H1 (cell line): ENCODE data around the gene ADGRG2.

Source experiments
- CHD2 ChIP-seq: IDR thresholded peaks from 2 replicates; pipeline ENCODE4 v1.6.1; 2012; ENCODE audit warnings: low read length, improper control_type of control experiment
- GABPA ChIP-seq: IDR thresholded peaks from 2 replicates; pipeline ENCODE4 v1.6.1; 2011; ENCODE audit warnings: mild to moderate bottlenecking, low read length, moderate library complexity, borderline replicate concordance; ENCODE audit not compliant: insufficient read depth
- JUN ChIP-seq: IDR thresholded peaks from 2 replicates; pipeline ENCODE4 v1.6.1; 2011; ENCODE audit warnings: low read depth, mild to moderate bottlenecking, improper control_type of control experiment, low read length
- POLR2A ChIP-seq, 2 experiments: IDR thresholded peaks; 1 replicate in 1 of 2; 2 replicates in 1 of 2; pipeline ENCODE4 v1.6.1; 2011; ENCODE audit warnings: low read depth in 2 of 2, low read length in 2 of 2, mild to moderate bottlenecking in 2 of 2; ENCODE audit errors: control extremely low read depth in 1 of 2
- SIN3A ChIP-seq, 2 experiments: IDR thresholded peaks in 1 of 2; conservative IDR thresholded peaks in 1 of 2; 2 replicates each; pipeline ENCODE4 v1.6.1; 2011 to 2012; ENCODE audit warnings: low read length in 2 of 2, improper control_type of control experiment in 1 of 2, low read depth in 1 of 2, mild to moderate bottlenecking in 1 of 2
- SIRT6 ChIP-seq: IDR thresholded peaks from one replicate; pipeline ENCODE4 v1.7.1; 2012; ENCODE audit warnings: low read length, inconsistent platforms
- TCF12 ChIP-seq: IDR thresholded peaks from 2 replicates; pipeline ENCODE4 v1.6.1; 2011; ENCODE audit warnings: low read depth, mild to moderate bottlenecking, low read length
- TF ChIP-seq, protein P1 (sequence below), 3 experiments: IDR thresholded peaks; 1 replicate in 2 of 3; 2 replicates in 1 of 3; pipeline versions ENCODE4 v1.5.1 to v1.6.1; 2011; ENCODE audit warnings: low read length in 3 of 3, mild to moderate bottlenecking in 3 of 3, inconsistent platforms in 2 of 3, low read depth in 1 of 3, moderate library complexity in 1 of 3; ENCODE audit not compliant: insufficient read depth in 1 of 3; ENCODE audit errors: control extremely low read depth in 1 of 3
- TF ChIP-seq, protein P2 (sequence below): IDR thresholded peaks from 2 replicates; pipeline ENCODE4 v1.6.1; 2012; ENCODE audit warnings: inconsistent platforms

DNA sequence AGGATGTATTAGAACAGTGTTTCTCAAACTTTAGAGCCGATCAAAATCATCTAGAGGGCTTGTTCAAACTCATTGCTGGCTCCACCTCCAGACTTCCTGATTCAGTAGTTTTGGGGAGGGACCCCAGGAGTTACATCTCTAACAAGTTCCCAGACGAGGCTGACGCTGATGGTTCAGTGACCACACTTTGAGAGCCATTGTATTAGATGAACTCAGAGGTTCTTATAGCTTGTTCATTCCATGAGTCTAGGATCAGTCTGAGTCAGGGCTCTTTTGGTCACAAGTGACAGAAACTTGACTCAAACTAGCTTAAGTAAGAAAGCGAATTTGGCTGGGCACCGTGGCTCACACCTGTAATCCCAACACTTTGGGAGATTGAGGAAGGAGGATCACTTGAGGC lies 11.5 kb upstream of the ADGRG2 start:
- TF ChIP-seq, protein P1, sequence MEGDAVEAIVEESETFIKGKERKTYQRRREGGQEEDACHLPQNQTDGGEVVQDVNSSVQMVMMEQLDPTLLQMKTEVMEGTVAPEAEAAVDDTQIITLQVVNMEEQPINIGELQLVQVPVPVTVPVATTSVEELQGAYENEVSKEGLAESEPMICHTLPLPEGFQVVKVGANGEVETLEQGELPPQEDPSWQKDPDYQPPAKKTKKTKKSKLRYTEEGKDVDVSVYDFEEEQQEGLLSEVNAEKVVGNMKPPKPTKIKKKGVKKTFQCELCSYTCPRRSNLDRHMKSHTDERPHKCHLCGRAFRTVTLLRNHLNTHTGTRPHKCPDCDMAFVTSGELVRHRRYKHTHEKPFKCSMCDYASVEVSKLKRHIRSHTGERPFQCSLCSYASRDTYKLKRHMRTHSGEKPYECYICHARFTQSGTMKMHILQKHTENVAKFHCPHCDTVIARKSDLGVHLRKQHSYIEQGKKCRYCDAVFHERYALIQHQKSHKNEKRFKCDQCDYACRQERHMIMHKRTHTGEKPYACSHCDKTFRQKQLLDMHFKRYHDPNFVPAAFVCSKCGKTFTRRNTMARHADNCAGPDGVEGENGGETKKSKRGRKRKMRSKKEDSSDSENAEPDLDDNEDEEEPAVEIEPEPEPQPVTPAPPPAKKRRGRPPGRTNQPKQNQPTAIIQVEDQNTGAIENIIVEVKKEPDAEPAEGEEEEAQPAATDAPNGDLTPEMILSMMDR (IDR thresholded peaks at IDR 0.05; ENCODE audit: control extremely low read depth in 1 of 3, insufficient read depth in 1 of 3, low read depth in 1 of 3, low read length in 3 of 3) = no peak
- TF ChIP-seq CHD2 = no peak
- no peak for TF ChIP-seq JUN
- no peak for TF ChIP-seq SIRT6
- no peak for TF ChIP-seq SIN3A (conservative IDR thresholded peaks at IDR 0.05 in 1 of 2, IDR thresholded peaks at IDR 0.05 in 1 of 2; ENCODE audit: low read depth in 1 of 2, low read length in 2 of 2)
- TF ChIP-seq, protein P2, sequence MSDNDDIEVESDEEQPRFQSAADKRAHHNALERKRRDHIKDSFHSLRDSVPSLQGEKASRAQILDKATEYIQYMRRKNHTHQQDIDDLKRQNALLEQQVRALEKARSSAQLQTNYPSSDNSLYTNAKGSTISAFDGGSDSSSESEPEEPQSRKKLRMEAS = no peak
- no peak for TF ChIP-seq POLR2A (IDR thresholded peaks at IDR 0.05; ENCODE audit: control extremely low read depth in 1 of 2, low read depth in 2 of 2, low read length in 2 of 2)
- TF ChIP-seq TCF12 = no peak
- no peak for TF ChIP-seq GABPA
